DLD1 (cell line): ENCODE results near the gene MSANTD4.
"Not testable (repeated sequence)": the region's sequence is repeated elsewhere in the genome, so short reads cannot be mapped to it uniquely, and the experiment has no call there.

Experiments used
- in situ Hi-C: cut with HindIII; loops from 2 replicates; pipeline ENCODE4 v1.10.0; 2017; ENCODE audit warnings: low sequenced_read_pairs

Gene MSANTD4

GRCh38 chr11:106014620-106015019 is 7.4 kb downstream of the MSANTD4 start:
- in situ Hi-C loops = no loop called here

GRCh38 chr11:106014035-106014434 is 8.0 kb downstream of the MSANTD4 start:
- in situ Hi-C loops = no loop called here

- in situ Hi-C loops = no loop called here
Measured at GRCh38 chr11:106012744-106013143, 9.3 kb downstream of the MSANTD4 start.

- in situ Hi-C loops = no loop called here
Measured at GRCh38 chr11:106011481-106011880, 10.6 kb downstream of the MSANTD4 start.

- in situ Hi-C loops = not testable (repeated sequence)
Measured at GRCh38 chr11:106003094-106003493, 18.9 kb downstream of the MSANTD4 start.

- in situ Hi-C loops = no loop called here
Measured at GRCh38 chr11:106001304-106002012, 20.6 kb downstream of the MSANTD4 start.

GRCh38 chr11:105991888-105992287 is 30.2 kb downstream of the MSANTD4 start:
- in situ Hi-C loops = no loop called here

GRCh38 chr11:105989124-105989523 is 32.9 kb downstream of the MSANTD4 start:
- in situ Hi-C loops = no loop called here

GRCh38 chr11:105988197-105988596 is 33.8 kb downstream of the MSANTD4 start:
- in situ Hi-C loops = no loop called here

GRCh38 chr11:105986554-105986953 is 35.5 kb downstream of the MSANTD4 start:
- in situ Hi-C loops = no loop called here

- in situ Hi-C loops = no loop called here
Measured at GRCh38 chr11:105979997-105980703, 41.9 kb downstream of the MSANTD4 start.

- in situ Hi-C loops = no loop called here
Measured at GRCh38 chr11:105975128-105975527, 46.9 kb downstream of the MSANTD4 start.

- in situ Hi-C loops = no loop called here
Measured at GRCh38 chr11:105969756-105970155, 52.3 kb downstream of the MSANTD4 start.

- in situ Hi-C loops = no loop called here
Measured at GRCh38 chr11:105968021-105968697, 53.9 kb downstream of the MSANTD4 start.

- in situ Hi-C loops = no loop called here
Measured at GRCh38 chr11:105960252-105961245, 61.5 kb downstream of the MSANTD4 start.
